ENCODE results near the gene PEX7. TPM values are rescaled to one million over a fixed set of nuclear protein-coding genes. Genes with fewer than 3 reads are reported as not detected.
"Not testable (repeated sequence)": the region's sequence is repeated elsewhere in the genome, so short reads cannot be mapped to it uniquely, and the experiment has no call there.

Gene PEX7
- total and polyA plus RNA-seq, 8 donors: 2.7 to 38.5 (median 14.6) TPM; not detected in 1

- no peaks in the 10 kb centered on the region for H3K9me3 ChIP-seq
- 56 to 68% (median 62%) methylated on average over 3 of the region's 3 CpGs for WGBS, 5 donors
- intact Hi-C loops (cut with DNase I; ENCODE audit: low total_unique reads): no loop called here
- H3K4me3 ChIP-seq: no peak overlapping the region
- H3K27me3 ChIP-seq: no peaks in the 10 kb centered on the region
- H3K4me1 ChIP-seq: peaks cover 6 to 18% (median 12%) of the 10 kb centered on the region in 4 donors
- peak; percentile 43 to 81 for DNase-seq
- H3K36me3 ChIP-seq: peaks cover 0 to 6% (median 0%) of the 10 kb centered on the region in 4 donors
- TF ChIP-seq POLR2AphosphoS5 (IDR thresholded peaks at IDR 0.05): no peak
- no peak for TF ChIP-seq EP300 (IDR thresholded peaks at IDR 0.05)
- no peak for TF ChIP-seq POLR2A (IDR thresholded peaks at IDR 0.05)
- peak in 5 of 7 experiments; percentile 41 to 77 (median 60) for TF ChIP-seq CTCF (IDR thresholded peaks at IDR 0.05)
- no peak overlapping the region for H3K27ac ChIP-seq
Measured at GRCh38 chr6:136846046-136846445, 23.7 kb downstream of the PEX7 start.

GRCh38 chr6:136846477-136846876 is 24.1 kb downstream of the PEX7 start:
- WGBS, 5 donors: 84 to 94% (median 89%) methylated on average over 4 of the region's 4 CpGs
- intact Hi-C loops (cut with DNase I; ENCODE audit: low total_unique reads); DNase-seq: not testable (repeated sequence)

GRCh38 chr6:136849979-136850563 is 27.7 kb downstream of the PEX7 start:
- 74 to 100% (median 98%) methylated on average over 4 of the region's 4 CpGs for WGBS, 5 donors
- DNase-seq; H3K36me3 ChIP-seq; H3K4me3 ChIP-seq; H3K27me3 ChIP-seq; H3K9me3 ChIP-seq; H3K27ac ChIP-seq; intact Hi-C loops (cut with DNase I; ENCODE audit: low total_unique reads); H3K4me1 ChIP-seq: not testable (repeated sequence)

More at GRCh38 chr6:136846477-136846876, 24.1 kb downstream of the PEX7 start:
- not testable (repeated sequence) for H3K27ac ChIP-seq, H3K36me3 ChIP-seq, H3K4me3 ChIP-seq, H3K9me3 ChIP-seq, H3K27me3 ChIP-seq
- peaks cover 6 to 18% (median 12%) of the 10 kb centered on the region in 4 donors for H3K4me1 ChIP-seq

- 84 to 94% (median 88%) methylated on average over 5 of the region's 5 CpGs for WGBS, 5 donors
- DNase-seq: no peak
- intact Hi-C loops (cut with DNase I; ENCODE audit: low total_unique reads): no loop called here
- TF ChIP-seq CTCF (IDR thresholded peaks at IDR 0.05): no peak
- no peak for TF ChIP-seq POLR2A (IDR thresholded peaks at IDR 0.05)
- TF ChIP-seq EP300 (IDR thresholded peaks at IDR 0.05): no peak
- TF ChIP-seq POLR2AphosphoS5 (IDR thresholded peaks at IDR 0.05): no peak
- peaks cover 0 to 12% (median 4%) of the 10 kb centered on the region in 4 donors for H3K36me3 ChIP-seq
- H3K9me3 ChIP-seq: no peaks in the 10 kb centered on the region
- no peak overlapping the region for H3K4me3 ChIP-seq
- no peaks in the 10 kb centered on the region for H3K4me1 ChIP-seq
- no peaks in the 10 kb centered on the region for H3K27me3 ChIP-seq
- H3K27ac ChIP-seq: no peak overlapping the region
Measured at GRCh38 chr6:136859430-136859829, 37.0 kb downstream of the PEX7 start.

GRCh38 chr6:136860043-136860442 is 37.7 kb downstream of the PEX7 start:
- 82 to 100% (median 94%) methylated on average over 1 of the region's 1 CpG for WGBS, 5 donors
- intact Hi-C loops (cut with DNase I; ENCODE audit: low total_unique reads): no loop called here
- TF ChIP-seq EP300 (IDR thresholded peaks at IDR 0.05) (no peak), CTCF (IDR thresholded peaks at IDR 0.05) (no peak), POLR2AphosphoS5 (IDR thresholded peaks at IDR 0.05) (no peak), POLR2A (IDR thresholded peaks at IDR 0.05) (no peak)

More at GRCh38 chr6:136860043-136860442, 37.7 kb downstream of the PEX7 start:
- H3K4me3 ChIP-seq: no peak overlapping the region
- no peaks in the 10 kb centered on the region for H3K9me3 ChIP-seq
- H3K36me3 ChIP-seq: peaks cover 0 to 12% (median 4%) of the 10 kb centered on the region in 4 donors
- no peak for DNase-seq
- no peaks in the 10 kb centered on the region for H3K27me3 ChIP-seq
- H3K4me1 ChIP-seq: no peaks in the 10 kb centered on the region
- H3K27ac ChIP-seq: no peak overlapping the region

Measured in stomach (tissue), 9 donors.